Stimulated activated CD4-positive, alpha-beta T cell treated with anti-CD3 and anti-CD28 coated beads, Interleukin-1b, Interleukin-23, amount 100 ng/mL, for 4 hours (primary cell): ENCODE results near the gene RELCH.

Experiments
- DNase-seq, 2 donors: peaks; one replicate each; pipeline ENCODE4 v3.0.0-alpha.2; 2020; ENCODE audit warnings: low read depth in 2 of 2

The RELCH gene

DNA sequence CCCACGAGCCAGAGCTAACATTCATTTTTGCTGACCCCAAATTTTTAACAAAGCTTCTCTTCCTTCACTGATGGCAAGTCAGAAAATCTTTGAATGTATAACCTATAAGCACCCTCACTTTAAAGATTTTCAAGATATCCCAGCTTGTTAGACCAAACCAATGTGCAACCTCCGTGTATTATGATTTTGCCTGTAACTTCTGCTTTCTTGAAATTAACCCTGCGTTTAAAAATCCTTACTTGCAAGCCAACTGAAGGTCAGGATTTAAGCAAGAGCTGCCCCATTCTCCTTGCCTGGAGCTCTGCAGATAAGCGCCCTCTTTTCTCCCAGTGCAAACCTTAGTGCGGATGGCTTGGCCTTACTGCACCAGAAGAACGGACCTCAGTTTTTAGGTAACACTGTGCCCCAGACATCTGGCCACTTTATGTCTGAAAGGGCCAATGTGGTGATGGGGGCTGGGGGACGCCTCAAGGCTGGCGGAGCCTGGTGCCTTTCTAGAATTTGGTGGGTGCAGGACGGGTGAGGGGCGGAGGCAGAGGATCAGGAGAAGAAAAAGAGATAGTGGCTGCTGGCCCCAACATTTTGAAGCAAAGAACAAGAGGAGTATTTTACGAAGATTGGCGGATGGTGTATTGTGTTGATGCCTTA is 137.2 kb downstream of the RELCH start:
- no peak for DNase-seq

DNA sequence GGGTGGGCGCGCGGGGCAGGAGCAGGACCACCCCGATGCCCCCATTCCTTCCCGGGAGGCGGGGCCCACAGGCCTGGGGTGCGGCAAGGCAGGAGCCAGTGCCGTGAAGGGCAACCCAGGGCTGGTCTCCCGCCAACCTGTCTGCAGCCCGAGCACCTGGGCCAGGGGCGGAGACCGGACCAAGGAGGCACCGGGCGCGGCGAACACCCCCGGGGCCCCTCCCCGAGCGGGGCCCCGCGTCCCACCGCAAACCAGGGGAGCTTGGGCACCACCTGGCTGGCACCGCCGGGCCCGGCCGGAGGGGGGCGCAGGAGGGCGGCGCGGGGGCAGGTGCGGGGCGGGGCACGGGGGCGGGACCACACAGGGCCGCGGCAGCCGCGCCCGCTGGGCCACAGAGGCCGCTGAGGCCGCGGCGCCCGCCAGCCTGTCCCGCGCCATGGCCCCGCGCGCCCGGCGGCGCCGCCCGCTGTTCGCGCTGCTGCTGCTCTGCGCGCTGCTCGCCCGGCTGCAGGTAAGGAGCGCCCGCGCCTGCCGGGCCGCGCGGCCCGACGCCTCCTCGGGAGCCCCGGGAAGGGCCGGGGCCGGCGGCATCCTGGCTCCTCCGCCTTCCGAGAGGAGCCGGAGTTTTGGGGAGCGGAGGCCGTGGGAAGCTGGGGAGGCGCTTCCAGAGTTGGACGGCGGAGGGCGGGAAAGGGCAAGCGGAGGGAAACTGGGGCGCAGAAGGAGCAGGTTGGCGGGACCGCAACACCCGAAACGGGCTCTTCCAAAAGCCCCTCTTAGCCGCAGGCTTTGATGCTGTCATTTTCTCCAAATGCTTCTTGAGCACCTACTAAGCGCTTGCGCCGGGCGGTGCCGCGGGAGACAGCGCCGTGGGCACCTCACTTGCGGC is 138.1 kb downstream of the RELCH start, which contains the start of gene TNFRSF11A:
TSS of gene TNFRSF11A (plus strand) at position 394 of the 889 bp plus-strand sequence. CDS start at position 437, 43 bp downstream.
- peak; percentile 54 to 71 for DNase-seq

DNA sequence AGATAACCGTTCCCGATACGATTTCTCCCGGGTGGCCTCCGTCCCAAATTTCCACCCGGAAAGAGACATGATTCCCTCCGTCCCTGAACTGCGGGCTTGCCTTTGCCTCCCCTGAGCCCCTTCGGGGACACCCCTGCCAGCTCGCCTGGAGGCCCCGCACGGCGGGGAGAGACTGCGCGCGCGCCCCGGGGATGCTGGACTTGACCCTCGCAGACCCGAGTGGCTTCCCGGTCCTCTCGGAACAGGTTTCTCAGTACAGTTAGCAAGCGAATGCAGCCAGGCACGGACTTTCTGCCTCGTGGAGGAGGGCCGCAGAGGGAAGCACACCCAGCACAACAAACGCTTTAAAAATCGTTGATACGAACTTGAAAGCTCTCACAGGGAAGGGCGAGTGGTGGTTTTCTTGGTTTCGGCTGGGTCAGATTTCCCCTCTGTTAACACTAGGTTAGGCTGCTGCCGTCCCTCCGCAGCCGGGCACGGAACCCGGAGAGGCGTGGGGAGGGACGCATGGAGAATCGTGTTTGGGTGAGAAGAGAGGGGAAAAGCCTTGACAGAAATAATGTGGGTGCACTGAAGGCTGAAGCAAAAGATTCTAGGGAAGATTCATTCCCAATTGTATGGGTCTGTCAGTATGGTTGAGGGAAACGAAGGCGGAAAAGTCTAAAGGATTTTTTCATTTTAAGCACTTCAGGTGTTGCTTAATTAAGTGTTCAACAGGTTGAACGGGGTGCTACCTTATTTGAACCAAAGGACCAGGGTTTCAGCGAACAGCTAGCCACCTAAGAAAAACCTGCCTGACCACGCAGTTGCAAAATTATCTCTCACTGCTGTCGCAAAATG is 139.0 kb downstream of the RELCH start:
- peak in 1 of 2 donors; percentile 10 for DNase-seq

DNA sequence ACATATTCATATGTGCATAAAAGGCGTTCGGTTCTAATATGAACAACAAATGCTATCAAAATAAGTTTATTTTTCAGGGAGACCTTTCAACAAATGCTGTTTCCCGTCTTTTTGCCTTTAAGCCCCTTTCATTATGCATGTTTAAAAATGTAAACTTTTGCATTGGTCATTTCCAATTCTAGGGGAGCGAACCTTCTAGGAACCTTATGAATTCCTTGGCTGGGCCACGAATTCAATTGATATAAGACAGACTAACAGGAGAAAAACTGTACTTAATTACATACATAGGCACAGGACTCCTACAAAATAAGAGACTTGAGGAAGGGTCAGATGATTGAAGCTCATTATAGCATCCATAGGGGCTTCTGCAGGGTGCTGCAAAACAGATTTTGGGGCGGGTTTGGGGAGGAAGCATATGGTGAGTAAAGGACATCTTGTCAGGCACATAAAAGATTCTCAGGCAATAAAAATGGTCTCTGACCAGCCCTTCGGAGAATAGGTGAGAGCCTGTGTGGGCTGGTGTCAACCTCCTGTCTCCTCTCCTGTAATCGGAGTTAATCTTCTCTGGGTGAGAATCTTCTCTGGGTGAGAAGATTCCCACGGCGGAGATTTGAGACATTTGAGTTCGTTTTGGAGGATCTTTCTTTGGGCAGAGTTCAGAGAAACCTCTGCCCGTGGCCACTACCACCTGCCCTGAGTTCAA is 139.7 kb downstream of the RELCH start:
- no peak for DNase-seq

DNA sequence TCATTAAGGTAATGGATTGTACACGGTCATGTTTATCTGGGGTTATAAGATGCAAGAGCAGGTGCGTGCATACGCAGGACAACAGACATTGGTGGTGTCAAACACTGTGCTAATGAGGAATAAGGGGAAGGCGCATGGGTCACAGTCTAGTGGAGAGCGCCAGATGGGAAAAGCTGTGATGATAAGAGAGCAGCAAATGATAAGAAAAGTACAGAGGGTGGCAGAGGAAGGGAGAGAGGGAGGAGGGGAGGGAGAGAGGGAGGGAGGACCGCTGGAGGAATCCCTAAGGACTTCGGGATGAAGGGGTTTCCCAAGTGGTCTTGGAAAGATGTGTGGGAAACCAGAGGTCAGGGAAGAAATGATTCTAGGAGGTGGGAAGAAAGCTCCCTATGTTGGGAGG is 140.9 kb downstream of the RELCH start:
- DNase-seq: no peak

DNA sequence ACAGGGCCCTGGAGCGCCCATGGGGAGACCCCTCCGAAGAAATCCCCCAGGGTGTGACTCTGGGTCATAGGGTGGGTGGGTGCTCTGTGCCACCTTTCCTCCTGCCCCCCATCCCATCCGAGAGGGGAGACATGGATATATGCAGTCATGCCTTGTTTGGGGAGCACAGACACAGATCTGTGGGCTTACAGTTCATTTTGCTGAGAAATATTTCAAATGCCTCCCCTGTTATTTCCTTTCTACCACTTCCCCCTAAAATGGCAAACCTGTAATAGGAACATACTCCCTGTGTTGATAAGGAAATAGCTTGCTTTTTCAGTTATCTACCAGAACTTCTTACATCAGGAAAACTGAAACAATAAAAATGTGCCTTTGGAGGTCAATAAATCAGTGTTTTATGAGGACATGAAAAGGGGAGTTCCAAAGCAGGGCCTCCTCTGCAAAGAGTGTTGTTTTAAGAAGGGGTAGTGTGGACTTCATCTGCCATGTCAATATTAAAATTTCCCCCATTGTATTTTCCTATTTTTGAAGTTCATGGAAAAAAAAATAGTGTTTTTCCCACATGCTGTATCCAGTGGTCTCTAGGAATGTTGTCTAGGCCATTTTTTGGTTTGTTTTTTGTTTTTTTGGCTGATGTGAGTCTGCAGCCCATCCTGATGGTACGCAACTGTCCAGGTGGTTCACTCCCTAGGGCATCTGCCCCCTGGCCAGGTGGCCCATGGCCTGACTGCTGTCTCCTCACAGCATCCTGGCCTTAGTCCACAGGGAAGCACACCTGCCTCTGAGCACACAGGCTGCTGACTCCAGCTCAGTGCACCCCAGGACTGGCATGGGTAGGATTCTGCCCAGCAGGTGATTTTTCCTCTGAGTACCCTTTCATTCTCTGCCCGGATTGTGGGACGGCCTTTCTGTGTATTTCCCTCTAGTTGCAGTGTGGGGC is 141.8 kb downstream of the RELCH start:
- DNase-seq: no peak

DNA sequence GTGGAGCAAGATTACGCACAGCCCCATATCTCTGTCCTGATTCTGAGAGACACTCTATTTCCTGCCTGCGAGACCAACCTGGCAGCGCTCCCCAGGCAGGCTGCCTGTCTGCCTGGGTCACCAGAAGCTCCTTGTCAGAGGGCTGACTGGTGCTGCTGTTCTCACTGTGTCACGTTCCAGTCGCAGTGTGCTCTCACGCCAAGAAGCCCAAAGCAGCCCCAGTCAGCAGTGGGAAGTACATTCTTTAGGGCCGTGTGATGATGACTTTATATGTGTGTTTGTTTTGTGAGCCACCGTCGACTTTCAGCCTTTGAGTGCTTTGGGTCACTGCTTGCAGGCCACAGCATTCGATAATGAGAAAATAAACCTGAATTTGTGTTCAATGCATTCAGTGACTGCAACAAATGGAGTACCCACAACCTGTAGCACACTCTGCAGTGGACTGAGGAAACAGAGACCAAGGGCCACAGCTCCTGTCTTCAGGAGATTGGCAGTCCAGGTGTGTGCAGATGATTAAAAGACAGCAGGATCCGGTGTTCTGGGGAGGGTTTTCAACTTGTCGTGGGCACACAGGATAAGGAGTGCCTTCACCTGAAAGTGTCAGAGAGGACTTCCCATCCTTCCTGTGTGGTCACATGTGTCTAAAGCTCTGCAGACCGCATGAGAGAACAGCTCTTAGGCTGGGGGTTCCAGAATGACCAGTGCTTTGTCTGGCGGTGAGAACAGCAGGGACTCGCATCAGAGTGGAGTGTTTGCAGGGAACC is 142.8 kb downstream of the RELCH start:
- DNase-seq: no peak

DNA sequence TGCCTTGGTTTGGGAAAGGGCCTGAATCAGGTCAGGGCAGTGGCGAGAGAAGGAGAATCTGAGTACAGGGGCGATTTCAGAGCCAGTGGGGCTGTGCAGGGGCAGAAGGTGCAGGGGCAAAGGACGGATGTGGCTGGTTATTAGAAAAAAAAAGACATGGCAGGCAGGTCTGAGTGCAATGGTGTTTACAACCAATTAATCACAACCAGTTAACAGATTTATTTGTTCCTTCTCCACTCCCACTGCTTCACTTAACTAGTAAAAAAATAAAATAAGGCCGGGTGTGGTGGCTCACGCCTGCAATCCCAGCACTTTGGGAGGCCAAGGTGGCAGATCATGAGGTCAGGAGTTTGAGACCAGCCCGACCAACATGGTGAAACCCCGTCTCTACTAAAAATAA is 143.6 kb downstream of the RELCH start:
- no peak for DNase-seq

DNA sequence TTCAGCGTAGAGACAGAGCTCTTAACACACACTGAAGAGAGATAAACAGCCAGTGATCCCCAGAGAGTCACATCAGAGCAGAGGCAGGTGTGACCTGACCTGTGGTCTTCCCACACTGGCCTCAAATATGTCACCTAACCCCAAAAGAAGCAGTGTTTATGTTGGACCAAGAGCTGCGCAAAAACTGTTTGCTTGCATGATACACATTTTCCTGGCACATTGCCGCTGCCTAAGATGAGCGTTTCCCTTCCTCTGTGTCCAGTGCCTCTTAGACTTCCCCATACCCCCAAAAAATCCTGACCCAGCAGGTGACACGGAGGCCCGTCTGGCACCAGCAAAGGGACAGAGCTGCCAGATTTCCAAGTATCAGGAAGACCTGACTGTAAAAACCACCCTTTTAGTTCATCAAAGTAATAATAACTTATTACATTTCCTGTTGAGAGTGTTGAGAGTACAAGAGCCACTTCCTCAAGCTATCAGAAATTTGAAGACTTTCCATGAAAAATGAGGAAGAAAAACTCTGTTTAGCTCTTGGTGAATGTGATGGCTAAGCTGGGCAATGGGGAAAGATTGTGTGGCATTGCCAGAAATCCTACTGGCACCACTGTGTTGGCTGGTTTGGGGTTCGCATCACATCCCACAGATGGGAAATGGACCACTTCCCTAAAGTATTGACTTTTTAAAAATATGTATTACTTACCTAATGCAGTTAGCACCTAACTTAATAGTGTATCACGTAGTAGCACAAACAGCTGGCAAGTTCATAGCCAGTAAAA is 144.7 kb downstream of the RELCH start:
- no peak for DNase-seq

DNA sequence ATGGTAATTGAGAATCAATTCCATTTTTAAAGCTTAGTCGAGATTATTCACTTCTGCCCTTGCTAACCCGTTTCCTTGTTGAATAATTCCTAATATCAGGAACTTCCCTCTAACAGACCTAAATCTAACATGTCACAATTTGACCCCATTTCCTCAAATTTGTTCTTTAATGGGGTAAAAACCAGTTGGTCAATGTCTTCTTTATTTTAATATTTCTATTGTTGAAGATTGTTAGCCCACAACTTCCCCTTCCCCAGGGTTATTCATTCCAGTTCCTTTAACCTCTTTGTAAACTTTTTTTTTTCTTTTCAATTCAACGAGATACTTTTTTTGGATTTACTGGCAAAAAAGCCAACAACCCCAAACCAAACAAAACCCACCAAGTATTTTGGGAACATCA is 145.4 kb downstream of the RELCH start:
- no peak for DNase-seq

DNA sequence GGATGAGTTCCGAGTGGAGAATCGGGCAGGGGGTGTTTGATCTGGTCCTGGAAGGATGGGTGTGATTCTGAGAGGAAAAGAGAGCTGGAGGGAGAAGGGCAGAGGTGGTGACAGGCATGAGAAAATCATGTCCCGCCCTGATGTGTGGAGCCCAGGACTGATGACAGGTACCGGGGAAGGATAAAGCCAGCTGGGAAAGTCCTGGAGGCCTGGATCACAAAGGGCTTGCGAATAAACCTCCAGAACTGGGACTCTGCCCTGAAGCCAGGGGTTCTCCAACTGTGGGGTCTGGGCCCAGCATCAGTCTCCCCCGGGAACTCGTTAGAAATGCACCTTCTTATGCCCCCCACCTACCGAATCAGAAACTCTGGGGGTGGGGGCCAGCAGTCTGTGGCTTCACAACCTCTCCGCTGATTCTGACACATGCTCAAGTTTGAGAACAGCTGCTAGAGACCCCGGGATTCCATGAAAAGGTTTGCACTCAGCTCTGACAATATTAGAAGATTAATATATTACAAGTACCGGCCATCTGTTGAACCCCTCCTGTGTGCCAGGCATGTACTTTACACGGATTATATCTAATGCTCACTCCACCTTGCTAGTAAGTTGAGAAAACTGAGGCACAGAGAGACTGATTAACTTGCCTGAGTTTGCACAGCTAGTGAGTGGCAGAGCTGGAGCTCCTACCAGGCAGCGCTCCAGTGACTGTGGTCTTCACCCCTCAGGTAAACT is 146.1 kb downstream of the RELCH start:
- DNase-seq: no peak

DNA sequence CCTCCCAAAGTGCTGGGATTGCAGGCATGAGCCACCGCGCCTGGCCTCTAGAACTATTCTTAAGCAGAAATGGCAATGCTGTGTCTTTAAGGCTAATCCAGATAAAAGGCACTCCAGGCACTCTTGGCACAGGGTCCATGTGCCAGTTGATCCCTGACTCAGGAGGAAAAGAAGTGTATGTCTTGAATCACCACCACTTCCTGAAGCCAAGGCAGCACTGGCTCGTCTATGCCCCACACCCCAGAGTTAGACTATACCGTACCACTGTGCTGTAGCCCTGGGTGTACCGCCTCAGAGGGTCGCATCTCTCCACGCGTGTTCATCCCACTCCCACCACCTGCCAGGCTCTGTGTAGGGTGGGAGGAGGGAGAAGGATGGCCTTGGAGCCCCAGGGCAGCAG is 147.1 kb downstream of the RELCH start:
- no peak for DNase-seq

DNA sequence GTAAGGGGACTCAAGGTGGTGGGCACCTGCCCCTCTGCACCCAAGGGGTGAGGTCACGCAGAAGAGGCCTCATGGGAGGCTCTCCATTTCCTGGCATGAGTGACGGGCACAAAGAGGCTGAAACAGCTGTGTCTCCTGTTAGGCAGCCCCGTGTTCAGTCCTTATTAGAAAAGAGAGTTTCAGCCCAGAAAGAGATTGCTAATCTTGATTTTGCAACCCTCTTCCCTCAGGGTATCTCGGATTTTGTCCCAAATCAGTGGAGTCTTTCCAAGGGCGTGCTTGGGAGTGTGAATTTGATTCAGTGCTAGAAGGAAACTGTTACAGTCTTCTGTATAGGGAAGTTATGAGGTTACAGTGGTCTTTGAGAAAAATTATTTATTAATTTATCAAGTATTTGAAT is 148.4 kb downstream of the RELCH start:
- DNase-seq: no peak

DNA sequence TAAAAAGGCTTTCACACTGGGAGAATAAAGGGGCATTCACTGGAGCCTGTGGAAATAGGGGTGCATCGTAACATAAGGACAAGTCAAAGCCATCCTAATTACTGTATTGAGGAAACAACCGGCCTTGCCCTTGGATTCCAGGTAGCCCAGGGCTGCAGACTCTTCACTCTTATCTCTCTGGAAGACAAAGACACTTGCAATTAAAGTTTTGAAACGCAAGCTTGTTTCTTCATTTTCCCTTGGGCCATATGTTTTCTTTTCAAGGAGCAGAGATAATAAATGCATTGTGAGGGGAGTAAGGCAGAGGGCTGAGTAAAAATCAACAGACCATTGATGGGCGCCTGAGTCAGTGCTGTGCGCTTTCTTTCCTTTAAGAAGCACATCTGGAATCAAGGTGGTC is 149.6 kb downstream of the RELCH start:
- no peak for DNase-seq

DNA sequence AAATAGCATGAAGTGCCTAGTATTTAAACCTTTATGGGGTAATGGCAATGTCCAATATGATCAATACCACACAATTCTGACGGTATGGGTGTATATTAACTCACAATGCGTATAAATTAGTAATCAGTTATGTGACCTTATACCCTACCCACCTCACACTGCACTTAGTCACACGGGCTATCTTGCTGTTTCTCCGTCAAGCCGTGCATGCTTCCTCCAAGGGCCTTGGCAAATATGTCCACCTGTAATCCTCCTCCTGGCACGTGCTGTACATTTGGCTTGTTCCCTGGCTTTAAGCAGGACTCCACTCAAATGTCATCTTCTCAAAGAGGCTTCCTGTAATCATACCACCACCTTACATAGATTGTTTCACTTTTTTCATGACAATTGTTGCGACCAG is 150.3 kb downstream of the RELCH start:
- no peak for DNase-seq

DNA sequence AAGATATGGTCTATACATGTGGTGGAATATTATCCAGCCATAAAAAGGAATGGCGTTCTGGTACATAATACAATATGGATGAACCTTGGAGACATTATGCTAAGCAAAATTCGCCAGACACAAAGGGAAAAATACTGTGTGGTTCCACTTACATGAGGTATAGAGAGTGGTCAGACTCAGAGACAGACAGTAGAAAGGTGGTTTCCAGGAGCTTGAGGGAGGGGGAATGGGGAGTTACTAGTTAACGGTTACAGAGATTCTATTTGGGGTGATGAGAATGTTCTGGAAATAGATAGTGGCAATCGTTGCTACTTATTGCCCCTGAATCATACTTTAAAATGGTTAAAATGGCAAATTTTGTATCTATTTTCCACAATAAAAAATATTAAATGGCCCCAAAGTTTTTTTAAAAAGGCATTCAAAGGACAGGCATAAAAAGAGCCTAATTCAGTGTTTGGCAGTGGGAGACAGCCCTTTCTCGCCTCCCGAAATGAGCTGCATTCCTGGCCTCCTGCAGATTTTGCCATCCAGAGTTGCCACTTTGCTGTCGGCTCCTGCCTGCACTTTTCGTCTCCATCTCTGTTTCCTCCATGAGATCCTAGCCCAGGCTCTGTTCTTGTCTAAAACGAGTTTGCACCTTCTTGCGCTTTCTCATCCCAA is 151.5 kb downstream of the RELCH start:
- DNase-seq: no peak

DNA sequence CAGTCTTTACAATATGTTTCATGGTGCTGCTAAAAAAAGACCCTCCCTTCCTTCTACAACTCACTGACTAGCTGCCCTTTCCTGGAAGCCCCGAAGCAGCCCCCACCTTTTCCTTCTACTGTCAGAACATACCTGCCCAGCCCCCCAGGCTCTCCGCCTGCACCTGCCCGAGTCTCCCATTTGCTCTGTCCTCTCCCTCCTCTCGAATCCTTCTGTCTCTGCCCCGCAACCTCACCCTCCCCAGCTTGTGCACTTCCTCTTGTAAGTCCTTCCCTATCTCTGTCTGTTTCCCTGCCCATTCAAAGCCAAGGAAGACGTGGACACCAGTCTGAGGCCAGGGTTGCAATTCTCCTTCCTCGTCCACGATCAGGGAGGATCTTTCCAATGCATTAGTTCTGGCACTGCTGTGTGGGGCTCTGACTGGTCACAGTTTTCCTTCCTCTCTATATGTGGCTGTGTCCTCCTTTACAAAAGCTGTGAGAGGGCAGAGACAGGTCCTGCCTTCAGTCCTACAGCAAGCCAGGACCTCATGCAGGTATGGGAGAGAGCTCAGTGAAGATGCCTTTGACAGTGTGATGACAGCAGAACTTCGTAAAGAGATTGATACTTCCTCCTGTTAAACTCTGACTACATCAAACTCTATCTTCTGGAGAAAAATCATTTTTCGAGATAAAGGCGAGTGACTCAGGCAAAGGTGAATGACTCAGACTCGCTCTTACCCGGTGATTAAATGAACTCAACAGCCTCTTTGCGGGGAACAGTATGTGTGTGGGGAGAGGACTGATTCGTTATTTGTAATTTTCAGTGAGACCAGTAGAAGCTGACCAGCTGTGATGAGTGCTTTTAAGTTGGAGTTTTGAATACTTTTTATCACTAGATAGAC is 152.3 kb downstream of the RELCH start:
- DNase-seq: no peak
